GM12891 (cell line): ENCODE data around the gene BCAT1.
"Not testable (repeated sequence)": the region's sequence is repeated elsewhere in the genome, so short reads cannot be mapped to it uniquely, and the experiment has no call there.

Experiments used
- DNase-seq: peaks from one replicate; pipeline ENCODE4 v3.0.0; 2011; ENCODE audit warnings: low spot score; ENCODE audit not compliant: insufficient read length
- FAIRE-seq: peaks from 2 replicates; lab custom pipeline; 2011; peaks lifted over from hg19 to GRCh38; lab: Jason Lieb, UNC
- PAX5 ChIP-seq: IDR thresholded peaks from 2 replicates; pipeline ENCODE4 v1.6.1; 2011; ENCODE audit warnings: low read length, moderate library complexity, mild to moderate bottlenecking; ENCODE audit not compliant: insufficient read depth, severe bottlenecking
- POLR2A ChIP-seq: IDR thresholded peaks from 2 replicates; pipeline ENCODE4 v1.6.1; 2011; ENCODE audit warnings: low read depth, low read length, control low read depth
- POLR2AphosphoS5 ChIP-seq: IDR thresholded peaks from 2 replicates; pipeline ENCODE4 v1.6.1; 2011; ENCODE audit warnings: low read depth, low read length, control low read depth
- POU2F2 ChIP-seq: IDR thresholded peaks from 2 replicates; pipeline ENCODE4 v1.6.1; 2011; ENCODE audit warnings: low read depth, mild to moderate bottlenecking, control low read depth, low read length, moderate library complexity
- SPI1 ChIP-seq: IDR thresholded peaks from 2 replicates; pipeline ENCODE4 v1.6.1; 2011; ENCODE audit warnings: low read depth, low read length, control low read depth
- TAF1 ChIP-seq: IDR thresholded peaks from 2 replicates; pipeline ENCODE4 v1.6.1; 2011; ENCODE audit warnings: low read depth, low read length, control low read depth

The BCAT1 gene

DNA sequence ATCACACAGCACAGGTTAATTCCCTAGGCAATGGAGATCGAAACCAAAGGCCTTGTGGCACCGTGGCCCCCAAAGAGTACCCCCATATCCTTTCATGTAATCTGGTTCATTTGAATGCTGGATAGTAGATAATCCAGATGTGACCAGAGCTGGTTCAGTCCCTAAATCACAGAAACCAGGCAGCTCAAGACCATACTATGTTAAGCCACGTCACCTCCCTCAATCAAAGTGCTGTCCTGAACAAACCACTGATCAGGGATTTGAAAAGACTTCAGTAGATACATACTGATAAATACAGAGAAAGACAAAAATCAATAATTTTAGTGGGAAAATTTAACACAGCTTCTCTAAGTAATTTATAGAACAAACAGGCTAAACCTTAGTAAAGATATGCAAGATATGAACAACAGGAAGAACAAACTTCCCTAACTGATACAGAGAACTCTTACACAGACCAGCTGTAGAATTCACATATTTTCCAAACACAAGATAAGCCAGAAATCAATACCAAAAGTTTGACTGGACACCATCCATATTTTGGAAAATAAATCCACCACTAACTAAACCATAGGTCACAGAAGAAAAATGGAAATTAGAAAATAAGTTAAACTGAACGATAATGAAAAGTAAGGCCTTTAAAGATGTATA is 67.1 kb downstream of the BCAT1 start:
- no peak for TF ChIP-seq POLR2A
- no peak for TF ChIP-seq POLR2AphosphoS5
- TF ChIP-seq POU2F2 = no peak
- no peak for TF ChIP-seq SPI1
- no peak for TF ChIP-seq TAF1
- no peak for TF ChIP-seq PAX5
- DNase-seq = no peak
- no peak for FAIRE-seq

DNA sequence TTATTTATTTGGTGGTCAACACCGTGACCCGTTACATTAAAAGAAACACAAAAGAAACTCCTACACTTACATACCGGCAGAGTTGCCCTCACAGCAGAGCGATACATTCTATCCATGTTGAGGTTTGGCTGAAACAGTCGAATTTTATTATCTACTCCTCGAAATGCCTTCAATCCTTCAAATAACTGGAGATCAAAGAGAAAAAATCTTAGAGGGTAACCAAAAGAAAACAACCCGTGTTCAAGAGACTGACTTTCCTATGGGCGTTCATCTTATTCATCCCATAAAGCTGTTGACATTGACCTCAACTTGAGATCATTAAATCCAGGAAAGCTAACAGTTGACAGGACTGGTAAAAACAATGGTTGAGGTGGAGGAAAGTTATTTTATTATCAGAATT is 67.7 kb downstream of the BCAT1 start:
- TF ChIP-seq SPI1 (no peak), POLR2AphosphoS5 (no peak), PAX5 (no peak), POLR2A (no peak), POU2F2 (no peak), TAF1 (no peak)
- DNase-seq = no peak
- FAIRE-seq = no peak

DNA sequence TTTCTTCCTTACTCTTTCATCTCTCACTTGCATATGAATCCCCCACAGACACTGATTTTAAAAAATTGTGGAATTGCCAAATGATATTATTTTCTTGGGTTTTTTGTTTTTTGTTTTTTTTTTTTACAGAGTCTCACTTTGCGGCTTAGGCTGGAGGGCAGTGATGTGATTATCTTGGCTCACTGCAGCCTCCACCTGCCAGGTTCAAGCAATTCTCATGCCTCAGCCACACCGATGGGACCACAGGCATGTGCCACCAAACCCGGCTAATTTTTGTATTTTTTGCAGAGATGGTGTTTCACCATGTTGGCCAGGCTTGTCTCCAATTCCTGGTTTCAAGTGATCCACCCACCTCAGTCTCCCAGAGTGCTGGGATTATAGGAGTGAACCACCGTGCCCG is 68.2 kb downstream of the BCAT1 start:
- DNase-seq = no peak
- TF ChIP-seq PAX5 (no peak), TAF1 (no peak), POU2F2 (no peak), POLR2AphosphoS5 (no peak), POLR2A (no peak), SPI1 (no peak)

DNA sequence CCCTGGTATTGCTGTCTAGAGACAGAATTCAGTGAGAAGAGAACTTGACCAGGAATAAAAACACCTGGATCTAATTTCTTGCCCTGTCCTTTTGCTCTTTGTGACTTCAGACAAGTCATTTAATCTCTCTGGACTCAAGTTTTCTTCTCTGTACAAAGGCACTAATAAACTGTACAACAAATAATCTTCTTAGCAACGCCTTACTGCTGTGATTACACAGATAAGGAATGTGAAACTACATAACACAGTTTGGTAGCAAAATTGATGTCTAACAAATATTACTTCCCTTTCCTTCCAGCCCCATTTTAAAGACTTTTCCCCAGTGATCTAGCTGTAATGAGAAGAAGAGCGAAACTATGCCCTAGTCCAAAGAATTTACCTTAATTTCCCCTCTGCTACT is 69.3 kb downstream of the BCAT1 start:
- DNase-seq (no peak), FAIRE-seq (no peak)
- TF ChIP-seq POLR2A (no peak), SPI1 (no peak), POLR2AphosphoS5 (no peak), PAX5 (no peak), TAF1 (no peak), POU2F2 (no peak)

More for the DNA sequence above, 68.2 kb downstream of the BCAT1 start:
- no peak for FAIRE-seq

DNA sequence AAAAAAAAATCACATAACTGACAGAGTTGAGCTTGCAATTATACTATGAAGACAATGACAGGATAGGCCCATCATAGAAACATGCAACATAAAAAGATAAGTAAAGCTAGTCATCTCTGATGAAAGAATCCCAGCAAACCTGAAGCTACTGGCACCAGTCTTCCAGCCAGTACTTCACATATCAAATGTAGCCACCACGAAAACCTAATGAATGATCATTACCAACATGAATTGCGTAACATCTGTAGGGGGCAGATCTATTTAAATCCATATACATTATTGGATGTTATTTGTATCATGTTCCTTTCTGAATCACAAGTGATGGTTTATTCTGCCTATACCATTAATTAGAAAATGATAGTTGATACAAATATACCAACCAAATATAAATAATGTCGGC is 73.9 kb downstream of the BCAT1 start:
- DNase-seq (no peak), FAIRE-seq (peak; percentile 9)
- TF ChIP-seq POLR2A (no peak), POU2F2 (no peak), POLR2AphosphoS5 (no peak), PAX5 (no peak), SPI1 (no peak), TAF1 (no peak)

DNA sequence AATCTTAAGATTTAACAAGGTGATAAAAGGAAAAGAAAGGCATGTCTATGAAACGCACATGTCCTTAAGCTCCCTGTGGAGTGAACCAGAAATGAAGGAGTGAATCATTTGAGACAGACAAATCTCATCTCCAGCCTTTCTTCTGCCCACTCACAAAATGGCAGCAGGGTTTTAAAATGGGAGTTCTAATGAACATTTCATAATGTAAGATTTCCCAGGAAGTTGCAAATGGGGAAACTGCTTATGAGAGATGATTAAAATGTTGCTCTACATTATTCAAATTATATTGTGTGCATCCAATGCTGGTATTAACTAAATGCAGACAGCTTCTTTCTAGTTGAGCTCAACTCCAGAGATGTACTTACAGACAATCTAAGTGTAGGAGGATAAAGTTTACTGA is 76.7 kb downstream of the BCAT1 start:
- DNase-seq (no peak), FAIRE-seq (no peak)
- TF ChIP-seq POU2F2 = no peak
- no peak for TF ChIP-seq TAF1
- TF ChIP-seq POLR2AphosphoS5 = no peak
- TF ChIP-seq SPI1 = no peak
- TF ChIP-seq POLR2A = no peak
- no peak for TF ChIP-seq PAX5

DNA sequence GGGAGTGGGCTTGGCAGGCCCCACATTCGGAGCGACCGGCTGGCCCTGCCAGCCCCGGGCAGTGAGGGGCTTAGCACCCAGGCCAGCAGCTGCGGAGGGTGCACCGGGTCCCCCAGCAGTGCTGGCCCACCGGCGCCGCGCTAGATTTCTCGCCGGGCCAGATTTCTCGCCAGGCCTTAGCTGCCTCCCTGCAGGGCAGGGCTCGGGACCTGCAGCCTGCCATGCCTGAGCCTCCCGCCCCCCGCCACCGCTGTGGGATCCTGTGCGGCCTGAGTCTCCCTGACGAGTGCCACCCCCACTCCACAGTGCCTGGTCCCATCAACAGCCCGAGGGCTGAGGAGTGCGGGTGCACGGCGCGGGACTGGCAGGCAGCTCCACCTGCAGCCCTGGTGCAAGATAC is 82.8 kb downstream of the BCAT1 start:
- FAIRE-seq, DNase-seq: not testable (repeated sequence)

DNA sequence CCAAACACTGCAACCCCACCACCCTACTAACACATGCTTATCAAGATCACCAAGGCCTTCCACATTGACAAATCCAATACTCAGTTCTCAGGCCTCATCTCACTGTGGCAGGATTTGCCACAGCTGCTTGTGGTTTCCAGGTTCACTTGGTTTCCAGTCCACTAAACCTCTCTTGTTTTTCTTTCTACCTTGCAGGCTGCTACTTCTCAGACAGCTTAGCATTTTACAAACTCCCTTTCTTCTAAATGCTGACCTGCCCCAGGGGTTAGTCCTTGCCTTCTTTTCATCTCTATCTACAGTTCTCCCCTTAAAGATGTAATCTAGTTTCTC is 84.1 kb downstream of the BCAT1 start:
- TF ChIP-seq PAX5 = no peak
- TF ChIP-seq POLR2A = no peak
- no peak for TF ChIP-seq TAF1
- TF ChIP-seq POLR2AphosphoS5 = no peak
- no peak for TF ChIP-seq POU2F2
- TF ChIP-seq SPI1 = no peak
- FAIRE-seq = no peak
- peak; percentile 16 for DNase-seq

DNA sequence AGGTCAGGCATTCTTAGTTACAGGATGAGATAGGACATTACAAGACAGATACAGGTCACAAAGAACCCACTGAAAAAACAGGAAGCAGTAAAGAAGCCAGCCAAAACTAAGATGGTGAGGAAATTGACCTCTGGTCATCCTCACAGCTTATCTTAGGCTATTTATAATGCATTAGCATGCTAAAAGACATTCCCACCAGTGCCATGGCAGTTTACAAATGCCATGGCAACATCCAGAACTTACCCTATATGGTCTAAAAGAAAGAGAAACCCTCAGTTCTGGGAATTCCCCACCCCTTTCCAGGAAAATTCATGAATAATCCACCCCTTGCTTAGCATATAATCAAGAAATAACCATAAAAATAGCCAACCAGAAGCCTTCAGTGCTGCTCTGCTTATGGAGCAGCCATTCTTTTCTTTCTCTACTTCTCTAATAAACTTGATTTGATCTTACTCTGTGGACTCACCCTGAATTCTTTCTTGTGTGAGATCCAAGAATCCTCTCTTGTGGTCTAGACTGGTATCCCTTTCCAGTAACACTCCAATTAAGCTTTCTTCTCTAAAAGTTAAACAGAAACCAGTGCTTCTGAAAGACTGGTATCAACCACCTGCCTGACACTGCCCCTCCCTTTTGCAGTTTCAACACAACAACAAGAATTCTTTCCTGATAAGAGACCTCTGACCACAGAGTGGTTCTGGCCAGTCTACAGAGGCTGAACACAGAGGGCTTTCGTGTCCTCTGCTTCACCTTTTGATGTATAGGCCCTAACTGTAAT is 86.9 kb downstream of the BCAT1 start:
- no peak for TF ChIP-seq POLR2A
- TF ChIP-seq SPI1 = no peak
- no peak for TF ChIP-seq POU2F2
- no peak for TF ChIP-seq POLR2AphosphoS5
- no peak for TF ChIP-seq PAX5
- TF ChIP-seq TAF1 = no peak
- FAIRE-seq = no peak
- DNase-seq = no peak

DNA sequence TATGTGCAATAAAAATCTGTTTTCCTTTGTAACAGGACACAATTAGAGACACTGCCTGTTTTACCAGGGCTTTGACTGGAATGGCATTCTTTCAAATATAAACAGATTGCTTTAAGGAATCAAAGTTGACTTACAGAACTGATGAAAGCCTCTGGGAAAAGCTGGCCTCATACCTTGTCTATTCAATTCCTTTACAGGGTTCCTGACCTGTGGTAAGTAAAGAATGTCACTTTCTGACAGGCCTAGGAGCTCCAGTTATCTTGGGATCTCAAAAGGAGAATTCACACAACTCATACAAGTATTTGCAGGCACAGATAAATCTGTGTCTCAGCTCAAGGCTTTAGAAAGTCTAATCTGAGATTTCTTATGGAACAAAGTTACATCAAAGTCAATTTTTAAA is 88.4 kb downstream of the BCAT1 start:
- DNase-seq (no peak), FAIRE-seq (no peak)
- TF ChIP-seq POU2F2 = no peak
- TF ChIP-seq POLR2A = no peak
- TF ChIP-seq POLR2AphosphoS5 = no peak
- TF ChIP-seq TAF1 = no peak
- TF ChIP-seq SPI1 = no peak
- TF ChIP-seq PAX5 = no peak
